ENCODE results near the gene STT3A. TPM values are rescaled to one million over a fixed set of nuclear protein-coding genes. Genes with fewer than 3 reads are reported as not detected.
"Not testable (repeated sequence)": the region's sequence is repeated elsewhere in the genome, so short reads cannot be mapped to it uniquely, and the experiment has no call there.

The STT3A gene
- total RNA-seq, 1 donor from 2014 or later = 91.6 TPM

GRCh38 chr11:125572916-125573315, 19.7 kb upstream of the STT3A start:
- H3K4me3 ChIP-seq = no peak overlapping the region
- peaks cover 0 to 50% of the 10 kb centered on the region in 2 donors for H3K36me3 ChIP-seq
- H3K9me3 ChIP-seq = no peaks in the 10 kb centered on the region
- TF ChIP-seq POLR2AphosphoS5 (IDR thresholded peaks at IDR 0.05; ENCODE audit: insufficient read depth in 1 of 2, low read depth in 1 of 2) (no peak), POLR2A (IDR thresholded peaks at IDR 0.05) (no peak)
- TF ChIP-seq, protein P1, sequence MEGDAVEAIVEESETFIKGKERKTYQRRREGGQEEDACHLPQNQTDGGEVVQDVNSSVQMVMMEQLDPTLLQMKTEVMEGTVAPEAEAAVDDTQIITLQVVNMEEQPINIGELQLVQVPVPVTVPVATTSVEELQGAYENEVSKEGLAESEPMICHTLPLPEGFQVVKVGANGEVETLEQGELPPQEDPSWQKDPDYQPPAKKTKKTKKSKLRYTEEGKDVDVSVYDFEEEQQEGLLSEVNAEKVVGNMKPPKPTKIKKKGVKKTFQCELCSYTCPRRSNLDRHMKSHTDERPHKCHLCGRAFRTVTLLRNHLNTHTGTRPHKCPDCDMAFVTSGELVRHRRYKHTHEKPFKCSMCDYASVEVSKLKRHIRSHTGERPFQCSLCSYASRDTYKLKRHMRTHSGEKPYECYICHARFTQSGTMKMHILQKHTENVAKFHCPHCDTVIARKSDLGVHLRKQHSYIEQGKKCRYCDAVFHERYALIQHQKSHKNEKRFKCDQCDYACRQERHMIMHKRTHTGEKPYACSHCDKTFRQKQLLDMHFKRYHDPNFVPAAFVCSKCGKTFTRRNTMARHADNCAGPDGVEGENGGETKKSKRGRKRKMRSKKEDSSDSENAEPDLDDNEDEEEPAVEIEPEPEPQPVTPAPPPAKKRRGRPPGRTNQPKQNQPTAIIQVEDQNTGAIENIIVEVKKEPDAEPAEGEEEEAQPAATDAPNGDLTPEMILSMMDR (IDR thresholded peaks at IDR 0.05) = no peak
- no peak overlapping the region for H3K27ac ChIP-seq
- no peaks in the 10 kb centered on the region for H3K27me3 ChIP-seq
- intact Hi-C loops (cut with DNase I) = no loop called here
- no peak for DNase-seq (ENCODE audit: extremely low spot score in 2 of 2)
- peaks cover 28% of the 10 kb centered on the region for H3K4me1 ChIP-seq

DNA sequence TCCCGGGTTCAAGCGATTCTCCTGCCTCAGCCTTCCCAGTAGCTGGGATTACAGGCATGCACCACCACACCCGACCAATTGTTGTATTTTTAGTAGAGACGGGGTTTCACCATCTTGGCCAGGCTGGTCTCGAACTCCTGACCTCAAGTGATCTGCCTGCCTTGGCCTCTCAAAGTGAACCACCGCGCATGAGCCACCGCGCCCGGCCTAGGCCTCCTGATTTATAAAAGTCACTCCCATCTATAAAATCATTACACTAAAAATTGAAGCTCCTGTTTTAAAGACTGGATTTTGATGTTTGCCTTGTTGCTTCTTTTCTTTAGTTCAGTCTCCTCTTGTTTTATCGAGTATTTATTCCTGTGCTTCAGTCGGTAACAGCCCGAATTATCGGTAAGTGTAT, 15.5 kb upstream of the STT3A start:
- H3K9me3 ChIP-seq; H3K4me1 ChIP-seq; H3K27me3 ChIP-seq; H3K27ac ChIP-seq; intact Hi-C loops (cut with DNase I); H3K4me3 ChIP-seq; DNase-seq (ENCODE audit: extremely low spot score in 2 of 2): not testable (repeated sequence)
- peaks cover 0 to 90% of the 10 kb centered on the region in 2 donors for H3K36me3 ChIP-seq

- H3K9me3 ChIP-seq = no peaks in the 10 kb centered on the region
- intact Hi-C loops (cut with DNase I) = no loop called here
- H3K4me1 ChIP-seq = no peaks in the 10 kb centered on the region
- no peaks in the 10 kb centered on the region for H3K27me3 ChIP-seq
- no peak overlapping the region for H3K4me3 ChIP-seq
- peaks cover 0 to 95% of the 10 kb centered on the region in 2 donors for H3K36me3 ChIP-seq
- TF ChIP-seq, protein P1 (IDR thresholded peaks at IDR 0.05) = no peak
- TF ChIP-seq POLR2AphosphoS5 (IDR thresholded peaks at IDR 0.05; ENCODE audit: insufficient read depth in 1 of 2, low read depth in 1 of 2) = no peak
- no peak for TF ChIP-seq POLR2A (IDR thresholded peaks at IDR 0.05)
- no peak for DNase-seq (ENCODE audit: extremely low spot score in 2 of 2)
- H3K27ac ChIP-seq = no peak overlapping the region
Observed at GRCh38 chr11:125578783-125579182, 13.9 kb upstream of the STT3A start.

DNA sequence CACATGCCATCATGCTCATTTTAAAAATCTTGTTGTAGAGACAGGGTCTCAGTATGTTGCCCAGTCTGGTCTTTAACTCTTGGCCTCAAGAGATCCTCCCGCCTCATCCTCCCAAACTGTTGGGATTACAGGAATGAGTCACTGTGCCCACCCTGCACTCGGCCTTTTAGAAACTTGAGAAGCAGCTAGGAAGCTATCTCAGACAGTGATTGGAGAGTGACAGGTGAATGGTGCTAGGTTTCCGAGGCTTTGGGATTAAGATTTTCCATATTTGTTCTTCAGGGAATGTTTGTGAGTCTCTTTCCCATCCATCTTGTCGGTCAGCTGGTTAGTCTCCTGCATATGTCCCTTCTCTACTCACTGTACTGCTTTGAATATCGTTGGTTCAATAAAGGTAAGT, 12.8 kb upstream of the STT3A start:
- Histone ChIP-seq H3K27ac (no peak overlapping the region), H3K4me3 (no peak overlapping the region), H3K36me3 (peaks cover 0 to 93% of the 10 kb centered on the region in 2 donors), H3K9me3 (no peaks in the 10 kb centered on the region), H3K4me1 (no peaks in the 10 kb centered on the region), H3K27me3 (no peaks in the 10 kb centered on the region)
- intact Hi-C loops (cut with DNase I) = no loop called here
- DNase-seq (ENCODE audit: extremely low spot score in 2 of 2) = no peak
- TF ChIP-seq POLR2AphosphoS5 (IDR thresholded peaks at IDR 0.05; ENCODE audit: insufficient read depth in 1 of 2, low read depth in 1 of 2) = no peak
- TF ChIP-seq POLR2A (IDR thresholded peaks at IDR 0.05) = no peak
- TF ChIP-seq, protein P1 (IDR thresholded peaks at IDR 0.05) = no peak

- TF ChIP-seq, protein P1 (IDR thresholded peaks at IDR 0.05) = no peak
- TF ChIP-seq POLR2AphosphoS5 (IDR thresholded peaks at IDR 0.05; ENCODE audit: insufficient read depth in 1 of 2, low read depth in 1 of 2) (no peak), POLR2A (IDR thresholded peaks at IDR 0.05) (no peak)
- H3K27me3 ChIP-seq = no peaks in the 10 kb centered on the region
- H3K4me1 ChIP-seq = no peaks in the 10 kb centered on the region
- H3K4me3 ChIP-seq = no peak overlapping the region
- intact Hi-C loops (cut with DNase I) = no loop called here
- peaks cover 0 to 60% of the 10 kb centered on the region in 2 donors for H3K36me3 ChIP-seq
- H3K27ac ChIP-seq = no peak overlapping the region
- no peak for DNase-seq (ENCODE audit: extremely low spot score in 2 of 2)
- no peaks in the 10 kb centered on the region for H3K9me3 ChIP-seq
Observed at GRCh38 chr11:125583496-125583895, 9.2 kb upstream of the STT3A start.

- no peak for DNase-seq (ENCODE audit: extremely low spot score in 2 of 2)
Observed at GRCh38 chr11:125585487-125585886, 7.2 kb upstream of the STT3A start.

More at GRCh38 chr11:125585487-125585886, 7.2 kb upstream of the STT3A start:
- Histone ChIP-seq H3K27ac (no peak overlapping the region), H3K4me3 (no peak overlapping the region), H3K9me3 (no peaks in the 10 kb centered on the region), H3K36me3 (peaks cover 0 to 40% of the 10 kb centered on the region in 2 donors), H3K27me3 (no peaks in the 10 kb centered on the region), H3K4me1 (no peaks in the 10 kb centered on the region)
- intact Hi-C loops (cut with DNase I) = no loop called here
- no peak for TF ChIP-seq POLR2A (IDR thresholded peaks at IDR 0.05)
